C4-2B (cell line): ENCODE measurements around the gene NFYA.

ENCODE experiments used
- H3K27ac ChIP-seq: fragments of 450-650 bp; 2 replicates; pipeline ENCODE4 v1.5.1; 2017
- CTCF ChIP-seq: fragments of 450-650 bp; conservative IDR thresholded peaks from 2 replicates; pipeline ENCODE4 v1.5.1; 2017; ENCODE audit warnings: mild to moderate bottlenecking
- ZFX ChIP-seq: fragments of 450-650 bp; IDR thresholded peaks from 2 replicates; pipeline ENCODE4 v1.6.1; 2017

Gene NFYA

GRCh38 chr6:41040940-41041536 lies 31.7 kb upstream of the NFYA start:
- TF ChIP-seq ZFX: no peak
- no peak for TF ChIP-seq CTCF

GRCh38 chr6:41042226-41043055 lies 30.3 kb upstream of the NFYA start, which contains the start of gene TSPO2:
Gene TSPO2 (plus strand): TSS chr6:41042467. CDS start chr6:41042986, 519 bp downstream.
- TF ChIP-seq CTCF (no peak), ZFX (no peak)
- no peak within 1 kb of the TSS for H3K27ac ChIP-seq

More at GRCh38 chr6:41040940-41041536, 31.7 kb upstream of the NFYA start:
- no peak overlapping the region for H3K27ac ChIP-seq

- TF ChIP-seq CTCF: no peak
- no peak for TF ChIP-seq ZFX
- no peak overlapping the region for H3K27ac ChIP-seq
Measured at GRCh38 chr6:41043151-41043550, 29.6 kb upstream of the NFYA start.

- H3K27ac ChIP-seq: no peak overlapping the region
- TF ChIP-seq ZFX (no peak), CTCF (no peak)
Measured at GRCh38 chr6:41045664-41046063, 27.1 kb upstream of the NFYA start.

- no peak for TF ChIP-seq CTCF
- H3K27ac ChIP-seq: no peak overlapping the region
Measured at GRCh38 chr6:41046084-41046483, 26.7 kb upstream of the NFYA start.

GRCh38 chr6:41047306-41047705 lies 25.5 kb upstream of the NFYA start:
- H3K27ac ChIP-seq: no peak overlapping the region
- TF ChIP-seq ZFX (no peak), CTCF (no peak)
